WI38 (cell line): Measurements from ENCODE around the gene KIFC1.

Experiments
- H3K4me3 ChIP-seq: 2 replicates; pipeline ENCODE4 v1.5.1; 2011; ENCODE audit warnings: low read depth, mild to moderate bottlenecking, control low read depth, low read length
- TF ChIP-seq, protein P1 (sequence below): IDR thresholded peaks from 2 replicates; pipeline ENCODE4 v1.5.1; 2012; ENCODE audit warnings: low read depth, mild to moderate bottlenecking, control low read depth, low read length

The KIFC1 gene

DNA sequence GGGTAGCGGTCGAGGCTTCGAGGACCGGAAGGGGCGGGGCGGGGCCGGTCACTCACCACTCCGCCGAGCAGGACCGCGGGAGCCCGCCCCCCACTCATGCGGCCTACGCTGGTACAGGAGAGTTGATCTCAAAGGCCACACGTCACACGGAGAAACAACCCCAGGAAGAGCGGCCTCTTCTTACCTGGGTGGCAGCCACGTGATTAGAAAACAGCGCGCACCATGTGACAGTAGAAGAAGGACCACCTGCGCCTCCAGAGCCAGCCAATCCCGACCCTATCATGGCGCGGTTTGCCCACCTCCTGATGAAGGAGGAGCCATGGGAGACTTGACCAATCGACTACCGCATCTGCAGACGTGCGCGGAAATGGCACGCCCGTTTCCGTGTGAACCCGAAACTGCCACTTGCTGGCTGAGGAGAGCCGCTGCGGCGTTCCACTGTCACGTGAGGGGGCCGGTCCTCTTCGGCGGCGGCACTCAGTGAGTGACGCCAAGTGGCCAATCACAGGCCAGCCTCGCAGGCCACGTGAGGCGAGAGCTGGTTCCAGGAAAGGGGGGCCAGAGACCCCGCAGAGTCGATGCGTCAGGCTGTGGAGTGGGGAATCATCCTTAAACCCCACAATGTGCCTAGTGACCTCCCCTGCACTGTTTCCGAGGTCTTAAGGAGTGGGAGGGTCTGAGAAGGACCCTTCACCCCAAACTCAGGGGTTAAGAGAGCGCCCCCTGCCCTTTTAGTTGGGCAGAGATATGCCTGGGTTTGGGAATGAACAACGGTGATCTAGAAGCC, 26.5 kb downstream of the KIFC1 start, which contains the start of gene CUTA:
CUTA (minus strand) TSS at position 205 of the 787 bp plus-strand sequence; CDS start at position 98, 107 bp downstream.
- TF ChIP-seq, protein P1, sequence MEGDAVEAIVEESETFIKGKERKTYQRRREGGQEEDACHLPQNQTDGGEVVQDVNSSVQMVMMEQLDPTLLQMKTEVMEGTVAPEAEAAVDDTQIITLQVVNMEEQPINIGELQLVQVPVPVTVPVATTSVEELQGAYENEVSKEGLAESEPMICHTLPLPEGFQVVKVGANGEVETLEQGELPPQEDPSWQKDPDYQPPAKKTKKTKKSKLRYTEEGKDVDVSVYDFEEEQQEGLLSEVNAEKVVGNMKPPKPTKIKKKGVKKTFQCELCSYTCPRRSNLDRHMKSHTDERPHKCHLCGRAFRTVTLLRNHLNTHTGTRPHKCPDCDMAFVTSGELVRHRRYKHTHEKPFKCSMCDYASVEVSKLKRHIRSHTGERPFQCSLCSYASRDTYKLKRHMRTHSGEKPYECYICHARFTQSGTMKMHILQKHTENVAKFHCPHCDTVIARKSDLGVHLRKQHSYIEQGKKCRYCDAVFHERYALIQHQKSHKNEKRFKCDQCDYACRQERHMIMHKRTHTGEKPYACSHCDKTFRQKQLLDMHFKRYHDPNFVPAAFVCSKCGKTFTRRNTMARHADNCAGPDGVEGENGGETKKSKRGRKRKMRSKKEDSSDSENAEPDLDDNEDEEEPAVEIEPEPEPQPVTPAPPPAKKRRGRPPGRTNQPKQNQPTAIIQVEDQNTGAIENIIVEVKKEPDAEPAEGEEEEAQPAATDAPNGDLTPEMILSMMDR = no peak
- H3K4me3 ChIP-seq = peak within 1 kb of the TSS; percentile 66

DNA sequence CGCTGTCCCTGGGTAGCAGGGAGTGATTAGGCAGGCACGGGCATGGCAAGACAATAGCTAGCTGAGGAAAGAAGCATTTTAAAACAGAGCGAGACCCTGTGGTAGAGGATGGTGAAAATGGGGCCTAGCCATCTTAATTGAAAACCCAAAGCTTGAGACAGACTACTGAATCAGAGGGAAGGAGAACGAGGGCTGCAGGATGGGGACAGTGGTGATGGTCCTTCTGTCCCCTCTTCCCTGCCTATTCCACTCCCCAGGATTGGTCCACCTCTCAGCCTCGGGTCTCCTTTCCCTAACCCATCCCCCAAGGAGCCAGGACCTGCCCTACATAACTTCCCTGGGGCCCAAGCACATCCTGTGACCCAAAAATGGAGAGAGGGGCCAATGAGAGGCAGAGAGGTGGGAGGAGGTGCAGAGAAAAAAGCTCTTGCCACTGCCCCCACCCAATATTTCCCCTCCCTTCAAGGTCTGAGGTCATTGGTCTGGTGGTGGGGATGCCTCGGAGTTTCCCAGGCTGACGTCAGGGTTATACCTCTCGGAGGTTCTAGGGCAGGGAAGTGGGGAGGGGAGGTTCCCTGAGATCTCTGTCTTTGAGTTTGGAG, 27.2 kb downstream of the KIFC1 start:
- TF ChIP-seq, protein P1 = no peak

DNA sequence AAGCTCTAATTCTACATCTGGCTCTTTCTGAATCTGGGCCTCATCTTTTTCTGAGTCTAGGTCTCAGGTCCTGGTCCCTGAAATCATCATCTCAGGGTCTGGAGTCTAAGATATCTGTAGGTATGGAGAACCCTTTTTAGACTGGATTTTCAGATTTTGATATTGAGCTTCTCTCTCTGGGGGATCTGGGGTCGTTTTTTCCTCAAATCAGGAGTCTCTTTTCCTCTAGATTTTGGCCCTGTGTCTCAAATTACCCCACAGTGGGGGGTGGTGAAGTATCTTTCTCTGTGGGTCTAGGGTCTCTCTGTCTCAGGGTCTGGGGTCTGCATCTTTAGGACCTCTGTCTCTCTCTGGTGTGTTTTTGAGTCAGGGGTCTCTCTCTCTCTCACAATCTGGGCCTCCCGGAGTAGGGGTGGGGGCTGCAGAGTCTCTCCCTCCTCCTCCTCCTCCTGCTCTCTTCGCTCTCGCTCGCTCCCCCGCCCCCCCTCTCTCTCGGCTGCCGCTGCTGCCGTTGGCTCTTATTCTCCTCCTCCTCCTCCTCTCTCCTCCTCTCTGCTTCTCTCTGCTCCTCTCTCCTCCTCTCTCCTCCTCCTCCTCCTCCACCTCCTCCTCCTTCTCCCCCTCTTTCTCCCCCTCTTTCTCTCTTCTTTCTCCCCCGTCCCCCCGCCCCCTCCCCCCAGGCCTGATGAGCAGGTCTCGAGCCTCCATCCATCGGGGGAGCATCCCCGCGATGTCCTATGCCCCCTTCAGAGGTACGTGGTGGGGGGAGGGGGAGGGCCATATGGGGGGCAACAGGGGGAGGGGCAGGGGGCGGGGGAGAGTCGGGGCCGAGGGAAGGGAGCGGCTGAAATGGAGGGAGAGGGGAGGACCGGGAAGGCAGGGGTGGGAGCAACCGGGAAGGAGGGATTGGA, 28.2 kb downstream of the KIFC1 start, which contains the start of gene SYNGAP1:
SYNGAP1 (plus strand) TSS at position 486 of the 911 bp plus-strand sequence; CDS start at position 686, 200 bp downstream.
- TF ChIP-seq, protein P1 = no peak
- peak within 1 kb of the TSS; percentile 61 for H3K4me3 ChIP-seq

More for the DNA sequence above, 27.2 kb downstream of the KIFC1 start:
- H3K4me3 ChIP-seq = peak overlapping the region; percentile 26

DNA sequence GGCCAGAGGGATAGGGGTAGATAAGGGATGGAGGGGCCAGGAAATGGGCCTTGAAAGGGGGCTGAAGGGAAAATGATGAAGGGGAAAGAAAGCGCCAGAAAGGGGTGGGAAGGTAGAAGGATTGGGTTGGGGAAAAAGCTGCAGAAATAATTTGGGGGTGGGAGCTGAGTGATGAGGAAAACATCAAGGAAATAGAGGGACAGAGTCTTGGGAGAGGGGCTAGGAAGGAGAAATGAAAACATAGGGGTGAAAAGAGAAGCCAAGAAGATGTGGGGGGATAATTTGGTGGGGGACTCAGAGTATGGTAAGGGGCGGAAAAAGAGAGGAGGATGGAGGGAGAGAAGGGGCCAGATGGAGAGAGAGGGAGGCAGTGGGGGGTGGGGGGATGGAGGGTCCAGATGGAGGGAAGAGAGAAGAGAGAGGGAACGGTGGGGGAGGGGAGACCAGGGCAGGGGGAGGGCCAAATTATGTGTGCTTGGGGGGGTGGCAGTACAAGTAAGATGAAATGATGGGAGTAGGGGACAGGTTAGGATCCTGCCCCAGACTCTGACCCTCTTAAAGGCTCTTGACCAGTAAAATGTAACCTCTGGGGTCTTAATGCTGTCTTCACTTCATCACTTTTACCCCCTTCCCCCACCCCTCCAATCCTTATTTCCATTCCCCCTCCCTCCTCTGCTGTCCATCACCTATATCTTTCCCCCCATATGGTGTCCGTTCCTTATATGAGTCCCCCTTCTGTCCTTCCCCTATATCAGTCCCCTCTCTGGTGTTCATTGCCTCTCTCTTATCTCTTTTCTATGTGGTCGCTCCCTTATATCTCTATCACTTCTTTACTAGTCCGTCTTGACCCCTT, 29.1 kb downstream of the KIFC1 start:
- peak overlapping the region; percentile 61 for H3K4me3 ChIP-seq

DNA sequence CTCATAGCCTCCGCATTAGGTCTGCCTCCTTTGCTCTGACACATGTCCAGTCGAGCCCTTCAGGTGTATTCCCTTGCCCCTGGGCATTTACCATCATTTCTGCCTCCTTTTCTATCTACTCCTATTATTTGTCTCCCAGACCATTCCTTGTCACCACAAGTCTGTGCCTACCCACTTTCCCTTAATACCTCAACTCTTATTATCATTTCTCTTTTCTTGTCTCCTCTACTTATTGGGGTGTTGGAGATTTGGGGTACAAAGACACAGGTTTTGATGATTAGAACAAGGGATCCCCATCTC, 29.7 kb downstream of the KIFC1 start:
- TF ChIP-seq, protein P1 = no peak
- peak overlapping the region; percentile 3; the same call in 1 of the 2 replicates for H3K4me3 ChIP-seq

More for the DNA sequence above, 29.1 kb downstream of the KIFC1 start:
- TF ChIP-seq, protein P1 = no peak

DNA sequence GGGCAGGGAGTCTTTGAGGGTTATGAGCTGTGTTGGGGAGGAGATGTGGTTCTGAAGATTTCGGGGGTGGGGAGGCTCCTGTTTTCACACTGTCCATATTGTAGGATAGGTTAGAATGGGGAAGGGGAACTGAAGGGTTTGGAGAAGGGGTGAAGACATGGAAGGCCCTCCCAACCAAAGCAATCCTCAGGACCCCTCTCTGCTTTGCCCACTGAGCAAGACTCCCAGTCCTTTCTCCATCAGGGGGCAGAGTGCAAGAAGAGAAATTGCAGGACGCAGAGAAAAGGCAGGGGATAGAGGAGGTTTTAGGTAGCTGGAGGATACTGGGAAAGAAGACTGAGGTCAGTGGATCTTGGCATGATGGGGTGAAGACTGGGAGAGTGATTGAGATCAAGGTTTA, 32.2 kb downstream of the KIFC1 start:
- no peak overlapping the region for H3K4me3 ChIP-seq
- TF ChIP-seq, protein P1 = no peak
